HG02610 (cell line): ENCODE measurements around the gene GATA5.

Experiments
- ATAC-seq: cut with Tn5 transposase; IDR thresholded peaks from one replicate; pipeline ENCODE4 v1.9.1; 2021; ENCODE audit warnings: mild to moderate bottlenecking, moderate library complexity; ENCODE audit not compliant: unreplicated experiment

The GATA5 gene

DNA sequence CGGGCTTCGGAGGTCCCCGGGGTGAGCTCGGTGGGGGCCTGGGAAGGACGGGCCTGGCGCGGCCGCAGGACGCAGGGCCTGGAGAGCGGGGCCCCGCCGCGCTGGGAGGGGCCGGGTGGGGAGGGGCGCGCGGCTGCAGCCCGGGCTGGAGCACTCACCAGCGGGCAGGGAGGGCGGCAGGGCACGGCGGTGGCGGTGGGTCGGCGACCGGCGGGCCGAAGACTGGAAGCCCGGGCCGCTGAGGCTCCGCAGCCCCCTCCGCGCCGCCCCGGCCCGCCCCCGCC is at the start of gene GATA5:
Gene GATA5, minus strand, starts transcription at position 224 of the 284 bp plus-strand sequence. CDS start 474 bp downstream, outside the sequence.
- ATAC-seq, result no peak

DNA sequence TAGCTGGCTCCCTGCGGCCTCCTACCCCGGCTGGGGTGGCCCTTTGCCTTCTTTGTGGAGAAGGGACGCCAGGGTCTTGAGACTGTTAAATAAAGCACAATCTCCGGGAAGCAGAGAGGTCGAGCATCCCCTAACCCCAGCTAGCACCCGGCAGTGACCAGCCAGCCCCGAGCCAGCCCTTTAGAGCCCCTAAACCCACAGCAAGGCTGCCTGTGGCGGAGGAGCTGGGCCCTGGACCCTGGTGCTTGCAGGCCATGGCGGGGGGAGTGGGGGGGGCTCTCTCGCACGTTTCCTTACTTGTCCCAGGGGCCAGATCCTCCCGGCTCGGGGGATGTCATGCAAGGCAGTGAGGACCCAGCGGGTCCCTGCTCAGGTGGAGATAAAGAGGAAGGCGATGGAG is 49.2 kb upstream of the GATA5 start:
- ATAC-seq, result no peak

GRCh38 chr20:62524505-62524911 is 48.7 kb upstream of the GATA5 start:
- ATAC-seq, result no peak

- ATAC-seq, result no peak
These were observed 47.8 kb upstream of the GATA5 start for GRCh38 chr20:62523473-62524203.

DNA sequence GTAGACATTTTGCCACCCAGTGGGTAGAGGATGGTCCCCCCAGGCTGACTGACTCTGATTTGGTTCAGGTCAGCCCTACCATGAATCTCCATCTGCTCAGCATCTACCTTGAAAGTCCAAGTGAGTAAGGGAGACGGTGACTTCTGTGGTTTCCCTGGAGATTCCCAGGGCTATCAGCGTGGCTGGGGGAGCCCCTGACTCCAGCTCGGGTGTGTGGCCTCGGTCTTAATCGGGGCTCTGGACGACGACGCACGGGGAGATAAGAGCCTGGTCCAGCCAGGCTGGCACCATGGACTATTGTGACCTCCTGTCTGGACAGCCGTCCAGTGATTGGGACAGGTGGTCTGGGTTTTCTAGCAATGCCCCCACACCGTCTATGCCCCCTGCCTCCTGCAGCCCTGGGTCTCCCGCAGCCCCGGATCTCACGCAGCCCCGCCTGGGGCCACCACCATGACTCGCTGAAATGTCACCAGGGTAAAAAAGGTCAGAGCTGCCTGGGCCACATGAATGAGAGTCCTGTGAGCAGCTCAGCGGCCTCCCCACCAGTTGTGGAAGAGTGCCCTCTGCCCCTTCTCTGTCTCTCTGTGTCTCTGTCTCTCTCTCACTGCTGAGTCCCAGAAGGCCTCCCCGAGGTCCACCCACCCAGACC is 47.1 kb upstream of the GATA5 start:
- ATAC-seq, result no peak

DNA sequence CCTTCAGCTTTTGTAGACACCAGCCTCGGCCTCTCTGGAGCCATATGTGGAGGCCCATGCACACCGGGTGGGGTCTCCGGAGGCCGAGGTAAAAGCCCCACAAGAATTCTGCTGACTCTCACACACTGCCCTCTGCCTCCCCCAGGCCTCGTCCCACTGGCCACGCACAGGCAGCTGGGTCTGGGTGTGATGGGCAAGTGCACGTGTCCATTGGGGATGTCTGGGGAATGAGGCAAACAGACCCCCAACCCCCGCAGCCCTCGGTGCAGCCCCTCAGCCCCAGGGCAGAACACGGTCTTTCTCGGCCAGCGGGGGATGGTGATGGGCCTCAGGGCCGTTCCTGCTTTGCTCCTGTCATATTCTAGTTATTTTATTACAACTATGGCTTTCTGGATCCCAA is 44.0 kb upstream of the GATA5 start:
- ATAC-seq, result no peak

- ATAC-seq, result no peak
These were observed 43.1 kb upstream of the GATA5 start for GRCh38 chr20:62518911-62519310.

DNA sequence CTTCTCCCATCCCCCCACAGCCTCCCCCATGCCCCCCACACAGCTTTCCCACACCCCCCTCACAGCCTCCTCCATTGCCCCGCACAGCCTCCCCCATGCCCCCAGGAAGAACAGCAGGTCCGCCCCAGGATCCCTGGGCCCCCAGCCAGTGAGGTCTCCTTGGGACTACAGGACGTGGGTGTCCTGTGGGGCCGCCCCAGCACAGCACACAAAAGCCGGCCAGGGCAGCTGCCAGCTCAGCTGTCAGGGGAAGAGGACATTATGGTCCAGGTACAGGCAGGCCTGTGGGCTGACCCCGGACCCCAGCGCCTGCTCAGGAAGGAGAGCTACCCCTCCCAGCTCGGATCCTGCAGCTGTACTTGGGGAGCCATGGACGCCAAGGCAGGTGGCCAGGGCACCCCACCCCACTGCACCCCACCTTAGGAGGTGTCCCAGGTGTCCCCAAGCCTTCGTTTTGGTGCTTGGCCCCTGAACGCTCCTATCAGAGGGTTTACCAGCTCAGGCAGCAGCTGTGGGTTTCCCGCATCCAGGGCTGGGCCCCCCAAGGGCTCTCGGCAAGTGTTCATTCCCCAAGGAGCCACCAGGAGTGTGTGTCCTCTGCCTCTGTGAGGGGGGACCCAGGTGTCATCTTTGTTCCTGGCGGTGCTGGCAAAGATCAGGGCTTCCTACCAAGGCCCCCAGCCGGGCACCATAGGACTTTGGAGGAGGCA is 42.3 kb upstream of the GATA5 start:
- no peak for ATAC-seq

GRCh38 chr20:62517168-62517567 is 41.4 kb upstream of the GATA5 start:
- ATAC-seq, result no peak

- ATAC-seq, result no peak
These were observed 40.5 kb upstream of the GATA5 start for GRCh38 chr20:62516338-62516737.

DNA sequence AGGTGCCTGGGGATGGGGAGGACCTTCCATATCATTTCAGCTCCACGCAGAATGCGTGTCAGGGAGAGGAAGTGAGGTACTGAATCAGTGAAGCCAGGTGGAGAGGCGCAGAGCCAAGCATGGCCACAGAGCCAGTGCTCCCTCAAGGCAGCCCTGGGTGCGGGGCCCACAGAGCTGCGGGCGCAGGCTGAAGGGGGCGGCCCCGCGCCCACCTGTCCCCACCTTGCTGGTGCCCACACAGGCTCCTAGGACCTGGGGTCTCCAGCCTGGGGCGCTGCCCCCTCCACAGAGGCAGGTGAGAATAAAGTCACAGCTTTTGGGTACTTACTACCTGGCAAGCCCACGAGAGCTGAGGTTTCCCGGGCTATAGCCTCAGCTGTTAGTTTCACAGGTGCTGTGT is 40.0 kb upstream of the GATA5 start:
- ATAC-seq, result no peak

DNA sequence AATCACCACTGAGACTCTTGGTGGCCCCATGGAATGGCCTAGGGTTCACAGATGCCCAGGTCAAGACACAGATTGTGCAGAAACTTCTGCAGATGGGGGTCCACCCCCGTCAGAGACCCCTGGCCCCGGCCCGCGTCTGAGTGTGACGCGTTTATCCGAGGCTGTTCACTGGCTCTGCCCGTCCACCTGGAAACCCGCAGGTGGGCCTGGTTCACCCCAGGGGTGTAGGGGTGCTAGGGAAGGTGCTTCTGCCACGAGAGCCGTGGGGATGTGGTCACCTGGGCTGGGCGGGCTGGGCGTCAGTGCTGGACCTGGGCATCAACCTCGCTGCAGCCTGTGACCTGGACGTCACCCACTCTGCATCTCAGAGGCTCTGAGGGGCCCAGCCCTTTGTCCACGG is 39.5 kb upstream of the GATA5 start:
- ATAC-seq, result no peak

GRCh38 chr20:62513991-62514390 is 38.2 kb upstream of the GATA5 start:
- no peak for ATAC-seq

GRCh38 chr20:62511915-62512610 is 36.3 kb upstream of the GATA5 start:
- ATAC-seq, result no peak

DNA sequence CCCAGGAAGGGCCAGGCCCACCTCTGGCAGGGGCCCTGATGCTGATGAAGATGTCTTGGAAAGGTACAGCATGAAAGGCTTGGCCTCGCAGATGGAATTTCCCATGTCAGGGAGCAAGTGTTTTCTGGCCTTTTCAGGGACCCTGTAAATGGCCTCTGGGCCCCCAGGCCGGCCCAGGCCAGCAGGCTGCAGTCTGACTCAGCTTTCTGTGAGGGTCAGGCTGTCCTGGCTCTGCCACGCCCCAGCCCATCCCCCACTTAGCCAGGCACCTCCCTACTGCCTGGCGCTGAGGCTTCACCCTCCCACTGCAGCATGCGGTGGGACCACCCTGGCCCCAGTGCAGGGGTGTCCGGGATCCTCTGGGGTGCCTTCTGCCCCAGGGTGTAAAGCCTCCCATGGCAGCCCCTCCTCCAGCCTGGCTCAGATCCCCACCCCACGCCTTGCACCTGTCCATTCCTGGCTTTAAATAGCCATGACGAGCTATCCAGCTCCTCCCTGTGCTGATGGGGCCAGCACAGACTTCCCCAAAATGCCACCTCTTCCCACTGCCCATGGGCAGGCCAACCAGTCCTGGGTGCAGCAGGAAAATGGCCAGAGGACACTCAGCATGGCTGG is 35.6 kb upstream of the GATA5 start:
- no peak for ATAC-seq

GRCh38 chr20:62508641-62509051 is 32.9 kb upstream of the GATA5 start:
- ATAC-seq, result no peak

GRCh38 chr20:62507991-62508640 is 32.3 kb upstream of the GATA5 start:
- ATAC-seq, result no peak

DNA sequence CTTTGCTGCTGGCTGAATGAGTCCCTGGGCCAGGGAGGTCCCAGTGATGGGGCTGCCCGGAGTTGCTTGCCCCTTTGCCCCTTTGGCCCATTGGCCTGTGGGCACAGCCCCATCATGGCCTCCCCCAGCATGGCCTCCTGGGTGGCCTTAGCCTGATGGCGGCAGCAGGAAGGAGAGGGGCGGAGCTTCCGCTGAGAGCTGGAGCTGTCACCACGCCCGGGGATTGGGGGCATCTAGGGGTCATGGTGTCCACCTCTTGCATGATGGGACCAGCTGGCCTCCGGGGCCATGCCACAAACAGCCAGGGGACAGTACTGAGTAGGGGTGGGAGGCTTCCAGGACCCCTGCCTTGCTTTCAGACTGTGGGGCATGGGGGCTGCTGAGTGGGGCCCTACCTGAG is 31.5 kb upstream of the GATA5 start:
- no peak for ATAC-seq

- no peak for ATAC-seq
These were observed 31.0 kb upstream of the GATA5 start for GRCh38 chr20:62506791-62507190.

GRCh38 chr20:62506087-62506486 is 30.3 kb upstream of the GATA5 start:
- ATAC-seq, result no peak
